HUES48 (cell line): ENCODE results near the gene FIBCD1.
A peak's percentile ranks its signal among the peaks of the same experiment; 100 is the strongest.

Experiments
- H3K27ac ChIP-seq: one replicate; pipeline ENCODE4 v1.7.0; 2013; ENCODE audit warnings: low read depth, low read length, inconsistent platforms
- H3K27me3 ChIP-seq: 2 replicates; pipeline ENCODE4 v1.6.1; 2013; ENCODE audit warnings: mild to moderate bottlenecking, low read length; ENCODE audit not compliant: control insufficient read depth, insufficient read depth
- H3K36me3 ChIP-seq: 2 replicates; pipeline ENCODE4 v1.6.1; 2013; ENCODE audit warnings: low read length; ENCODE audit not compliant: control insufficient read depth, insufficient read depth
- H3K4me1 ChIP-seq: 2 replicates; pipeline ENCODE4 v1.6.1; 2013; ENCODE audit warnings: mild to moderate bottlenecking, low read length; ENCODE audit not compliant: control insufficient read depth, insufficient read depth
- H3K4me3 ChIP-seq: 2 replicates; pipeline ENCODE4 v1.5.1; 2013; ENCODE audit warnings: mild to moderate bottlenecking, low read depth, low read length
- H3K9ac ChIP-seq: 2 replicates; pipeline ENCODE4 v1.6.1; 2013; ENCODE audit warnings: mild to moderate bottlenecking, low read depth, low read length, moderate library complexity
- H3K9me3 ChIP-seq: 2 replicates; pipeline ENCODE4 v1.6.1; 2013; ENCODE audit warnings: low read length; ENCODE audit not compliant: control insufficient read depth, insufficient read depth

Gene FIBCD1

GRCh38 chr9:130938652-130939404 is at the start of gene FIBCD1:
Gene FIBCD1 (minus strand): TSS chr9:130939247. CDS start chr9:130938607, 640 bp downstream.
- Histone ChIP-seq H3K27ac (no peak within 1 kb of the TSS), H3K4me1 (peaks cover 26% of the 10 kb centered on the region), H3K9me3 (no peaks in the 10 kb centered on the region), H3K4me3 (peak within 1 kb of the TSS; percentile 74), H3K9ac (no peak within 1 kb of the TSS), H3K36me3 (no peaks in the 10 kb centered on the region), H3K27me3 (peaks cover 63% of the 10 kb centered on the region)

GRCh38 chr9:130988400-130988747 is 49.3 kb upstream of the FIBCD1 start:
- no peaks in the 10 kb centered on the region for H3K36me3 ChIP-seq
- H3K4me1 ChIP-seq, result peaks cover 14% of the 10 kb centered on the region; the same call in 1 of the 2 replicates
- H3K27ac ChIP-seq, result no peak overlapping the region
- H3K9me3 ChIP-seq, result no peaks in the 10 kb centered on the region
- no peaks in the 10 kb centered on the region for H3K27me3 ChIP-seq
- H3K4me3 ChIP-seq, result no peak overlapping the region
- no peak overlapping the region for H3K9ac ChIP-seq

- Histone ChIP-seq H3K4me1 (peaks cover 14% of the 10 kb centered on the region; the same call in 1 of the 2 replicates), H3K27ac (no peak overlapping the region), H3K36me3 (no peaks in the 10 kb centered on the region), H3K9me3 (no peaks in the 10 kb centered on the region), H3K4me3 (no peak overlapping the region), H3K27me3 (no peaks in the 10 kb centered on the region), H3K9ac (no peak overlapping the region)
Measured at GRCh38 chr9:130987738-130988399, 48.8 kb upstream of the FIBCD1 start.

- H3K27me3 ChIP-seq, result no peaks in the 10 kb centered on the region
- H3K36me3 ChIP-seq, result no peaks in the 10 kb centered on the region
- no peaks in the 10 kb centered on the region for H3K9me3 ChIP-seq
- H3K9ac ChIP-seq, result no peak overlapping the region
- no peak overlapping the region for H3K27ac ChIP-seq
- H3K4me1 ChIP-seq, result peaks cover 14% of the 10 kb centered on the region; the same call in 1 of the 2 replicates
- H3K4me3 ChIP-seq, result no peak overlapping the region
Measured at GRCh38 chr9:130987054-130987453, 48.0 kb upstream of the FIBCD1 start.

- peaks cover 11% of the 10 kb centered on the region; the same call in 1 of the 2 replicates for H3K4me1 ChIP-seq
- H3K4me3 ChIP-seq, result no peak overlapping the region
- no peaks in the 10 kb centered on the region for H3K36me3 ChIP-seq
- H3K27me3 ChIP-seq, result no peaks in the 10 kb centered on the region
- H3K9ac ChIP-seq, result no peak overlapping the region
- H3K27ac ChIP-seq, result no peak overlapping the region
- H3K9me3 ChIP-seq, result no peaks in the 10 kb centered on the region
Measured at GRCh38 chr9:130986356-130986965, 47.4 kb upstream of the FIBCD1 start.

- Histone ChIP-seq H3K36me3 (no peaks in the 10 kb centered on the region), H3K27ac (no peak overlapping the region), H3K4me3 (no peak overlapping the region), H3K9ac (no peak overlapping the region), H3K4me1 (peaks cover 3% of the 10 kb centered on the region; the same call in 1 of the 2 replicates), H3K27me3 (no peaks in the 10 kb centered on the region), H3K9me3 (no peaks in the 10 kb centered on the region)
Measured at GRCh38 chr9:130985606-130986162, 46.6 kb upstream of the FIBCD1 start.

- Histone ChIP-seq H3K9me3 (no peaks in the 10 kb centered on the region), H3K4me1 (no peaks in the 10 kb centered on the region), H3K4me3 (no peak overlapping the region), H3K27ac (no peak overlapping the region), H3K27me3 (no peaks in the 10 kb centered on the region), H3K36me3 (no peaks in the 10 kb centered on the region), H3K9ac (no peak overlapping the region)
Measured at GRCh38 chr9:130985029-130985428, 46.0 kb upstream of the FIBCD1 start.

- Histone ChIP-seq H3K4me3 (no peak overlapping the region), H3K36me3 (no peaks in the 10 kb centered on the region), H3K27ac (no peak overlapping the region), H3K9ac (no peak overlapping the region), H3K9me3 (no peaks in the 10 kb centered on the region), H3K4me1 (no peaks in the 10 kb centered on the region), H3K27me3 (no peaks in the 10 kb centered on the region)
Measured at GRCh38 chr9:130984521-130984920, 45.5 kb upstream of the FIBCD1 start.

GRCh38 chr9:130983970-130984369 is 44.9 kb upstream of the FIBCD1 start:
- Histone ChIP-seq H3K36me3 (no peaks in the 10 kb centered on the region), H3K27me3 (no peaks in the 10 kb centered on the region), H3K4me1 (no peaks in the 10 kb centered on the region), H3K9me3 (no peaks in the 10 kb centered on the region), H3K4me3 (no peak overlapping the region), H3K9ac (no peak overlapping the region), H3K27ac (no peak overlapping the region)

GRCh38 chr9:130983359-130983670 is 44.3 kb upstream of the FIBCD1 start:
- no peak overlapping the region for H3K9ac ChIP-seq

More at GRCh38 chr9:130983359-130983670, 44.3 kb upstream of the FIBCD1 start:
- Histone ChIP-seq H3K4me3 (no peak overlapping the region), H3K27me3 (no peaks in the 10 kb centered on the region), H3K9me3 (no peaks in the 10 kb centered on the region), H3K36me3 (no peaks in the 10 kb centered on the region), H3K4me1 (no peaks in the 10 kb centered on the region), H3K27ac (no peak overlapping the region)
